T-cell (primary cell): ENCODE results near the gene LGR5. TPM values are rescaled to one million over a fixed set of nuclear protein-coding genes. Genes with fewer than 3 reads are reported as not detected.

Experiments
- ATAC-seq, 4 experiments: fragments of 200-7000 bp in 3 of 4; fragments of 150-1000 bp in 1 of 4; cut with Tn5 transposase; replicated peaks in 1 of 4; 1 replicate in 3 of 4; 2 replicates in 1 of 4; pipeline ENCODE4 v1.10.0; 2021; ENCODE audit warnings: moderate library complexity in 3 of 4, mild to moderate bottlenecking in 2 of 4, moderate number of reproducible peaks in 1 of 4
- CTCF ChIA-PET, 2 donors: fragments of 300-600 bp; sonication (Branson Sonifier 250); formaldehyde crosslinking; loops; one replicate each; lab custom pipeline; 2022; ENCODE audit warnings: antibody characterized with exemption in 2 of 2; lab: Charles Lee
- POLR2A ChIA-PET, 2 donors: fragments of 300-600 bp; sonication (Branson Sonifier 250); formaldehyde crosslinking; loops; one replicate each; lab custom pipeline; 2022; ENCODE audit warnings: antibody characterized with exemption in 2 of 2; lab: Charles Lee
- DNase-seq, 35 experiments: peaks; one replicate each; pipeline versions ENCODE4 v3.0.0 to v3.0.0-alpha.2; 2013 to 2023
- H3K27ac ChIP-seq: one replicate; pipeline ENCODE4 v1.5.1; 2013; ENCODE audit warnings: low read length
- H3K27me3 ChIP-seq, 2 experiments: replicated peaks in 1 of 2; 1 replicate in 1 of 2; 2 replicates in 1 of 2; pipeline versions ENCODE4 v1.6.1 to v1.7.0; 2013; ENCODE audit warnings: low read length in 1 of 2, mixed read lengths in 1 of 2; ENCODE audit not compliant: control insufficient read depth in 2 of 2, insufficient read depth in 2 of 2; ENCODE audit errors: extremely low read depth in 1 of 2
- H3K36me3 ChIP-seq, 2 donors: 1 replicate in 1 of 2; 2 replicates in 1 of 2; pipeline versions ENCODE4 v1.6.1 to v1.7.0; 2013; ENCODE audit warnings: low read length in 1 of 2; ENCODE audit not compliant: control insufficient read depth in 2 of 2, insufficient read depth in 1 of 2; ENCODE audit errors: extremely low read depth in 1 of 2
- H3K4me1 ChIP-seq, 2 experiments: 1 replicate in 1 of 2; 2 replicates in 1 of 2; pipeline versions ENCODE4 v1.6.1 to v1.7.0; 2013; ENCODE audit warnings: low read length in 2 of 2, mixed read lengths in 1 of 2; ENCODE audit not compliant: insufficient read depth in 2 of 2, control insufficient read depth in 1 of 2; ENCODE audit errors: extremely low read depth in 1 of 2
- H3K4me3 ChIP-seq, 2 donors: 1 replicate in 1 of 2; 2 replicates in 1 of 2; pipeline versions ENCODE4 v1.5.1 to v1.7.0; 2013; ENCODE audit warnings: mild to moderate bottlenecking in 2 of 2, low read length in 1 of 2, moderate library complexity in 1 of 2; ENCODE audit not compliant: control insufficient read depth in 1 of 2; ENCODE audit errors: extremely low read depth in 1 of 2
- H3K9me3 ChIP-seq: 2 replicates; pipeline ENCODE4 v1.7.0; 2013
- H3K27ac Mint-ChIP-seq, 2 donors: one replicate each; pipeline ENCODE4 v1.8.0; 2020 to 2021; ENCODE audit warnings: mild to moderate bottlenecking in 2 of 2, mixed read lengths in 2 of 2
- H3K27me3 Mint-ChIP-seq, 2 donors: one replicate each; pipeline ENCODE4 v1.8.0; 2021 to 2022; ENCODE audit warnings: mixed read lengths in 2 of 2
- H3K36me3 Mint-ChIP-seq: one replicate; pipeline ENCODE4 v1.8.0; 2021; ENCODE audit warnings: mixed read lengths
- H3K4me1 Mint-ChIP-seq, 3 donors: one replicate each; pipeline ENCODE4 v1.8.0; 2020 to 2022; ENCODE audit warnings: mixed read lengths in 3 of 3, mild to moderate bottlenecking in 1 of 3
- H3K4me3 Mint-ChIP-seq, 3 donors: one replicate each; pipeline ENCODE4 v1.8.0; 2020 to 2022; ENCODE audit warnings: mild to moderate bottlenecking in 3 of 3, mixed read lengths in 3 of 3, moderate library complexity in 3 of 3
- H3K9me3 Mint-ChIP-seq, 3 donors: one replicate each; pipeline ENCODE4 v1.8.0; 2020 to 2022; ENCODE audit warnings: mixed read lengths in 3 of 3
- WGBS: methylation state at CpG from one replicate; pipeline ENCODE4 v1.1.5; 2013; ENCODE audit warnings: missing lambda C conversion rate; ENCODE audit not compliant: insufficient coverage; 5-methylcytosine and 5-hydroxymethylcytosine counted together
- total RNA-seq, 35 experiments: library from RNA in 6 of 35; stranded (reverse) in 6 of 35; fragments of 120-200 nt in 1 of 35; gene quantifications; one replicate each; pipeline versions ENCODE4 v1.2.1 to v1.2.4 and lab custom pipeline; 2013 to 2026

The LGR5 gene
- total RNA-seq, 5 donors from 2014 or later (not counting 1 experiment from before 2014, with no cell fraction given): 0.25 TPM; not detected in 4

DNA sequence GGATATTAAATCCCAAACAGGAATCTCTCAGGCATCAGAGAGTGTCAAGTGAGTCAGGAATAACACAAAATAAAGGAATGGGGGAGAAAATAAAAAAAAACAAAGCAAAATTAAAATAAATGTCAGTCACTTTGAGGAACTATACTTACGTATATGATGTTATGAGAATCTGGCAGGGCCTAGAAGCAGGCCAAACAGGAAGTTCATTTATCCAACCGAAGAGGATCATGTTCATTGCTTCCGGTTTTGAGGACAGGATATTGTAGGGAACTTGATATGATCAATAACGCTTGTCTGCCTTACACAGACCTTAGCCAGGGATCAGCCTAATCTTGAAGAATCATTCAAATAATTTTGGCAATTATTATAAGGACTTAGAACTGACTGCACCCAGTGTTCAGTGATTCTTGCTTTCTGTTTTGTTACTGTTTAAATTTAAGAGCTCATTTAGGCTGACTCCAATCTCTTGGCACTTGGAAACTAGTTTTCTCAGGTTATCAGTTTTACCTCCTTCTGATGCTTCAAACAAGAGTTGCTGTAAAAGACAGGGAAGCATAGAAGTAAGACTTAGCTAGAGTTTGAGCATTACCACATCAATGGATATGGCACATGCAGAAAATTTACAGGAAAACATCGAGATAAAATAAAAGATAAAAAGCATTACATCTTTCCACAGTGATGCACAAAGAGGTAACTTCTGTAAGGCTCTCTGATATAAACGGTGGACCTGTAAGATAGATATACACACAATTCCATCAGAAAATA lies 170.6 kb downstream of the LGR5 start:
- peaks cover 4 to 72% of the 10 kb centered on the region in 2 donors for H3K36me3 ChIP-seq
- no CpG with 5 or more reads among the region's 6 CpGs for WGBS

DNA sequence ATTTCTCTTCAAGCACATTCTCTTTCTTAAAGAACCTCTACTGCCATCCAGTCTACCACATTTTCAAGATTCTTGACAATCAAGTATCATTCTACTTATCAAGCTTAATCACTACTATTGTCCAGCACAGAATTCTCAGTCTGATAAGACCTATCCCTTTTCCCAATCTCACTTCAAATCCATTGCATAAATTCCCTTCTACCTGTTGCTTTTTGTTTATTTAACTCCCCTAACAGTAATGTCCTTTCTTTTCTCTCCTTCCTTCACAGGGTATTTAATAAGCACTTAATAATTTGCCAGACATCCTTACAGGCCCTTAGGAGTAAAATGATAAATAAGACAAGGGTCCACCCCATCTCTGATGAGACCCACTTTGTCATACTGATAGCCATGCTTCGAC lies 182.3 kb downstream of the LGR5 start:
- ChIA-PET CTCF (interaction anchor here in 1 of 2 donors (1.8 kb wide), 1 partner anchor 15 kb away, joined by 4 read pairs; no protein-coding TSS in a partner anchor), POLR2A (no interaction called here)
- Histone ChIP-seq H3K4me1 (no peaks in the 10 kb centered on the region), H3K9me3 (no peaks in the 10 kb centered on the region), H3K4me3 (no peak overlapping the region), H3K36me3 (peaks cover 3 to 89% of the 10 kb centered on the region in 2 donors), H3K27ac (no peak overlapping the region), H3K27me3 (no peaks in the 10 kb centered on the region)
- Mint-ChIP-seq H3K27ac (peak overlapping the region; percentile 52 to 73), H3K9me3 (no peaks in the 10 kb centered on the region), H3K27me3 (no peaks in the 10 kb centered on the region), H3K4me3 (no peak overlapping the region), H3K36me3 (peaks cover 64% of the 10 kb centered on the region), H3K4me1 (peaks cover 27 to 36% (median 31%) of the 10 kb centered on the region in 3 donors)
- ATAC-seq: no peak
- WGBS: 100% methylated on average over 1 of the region's 1 CpG
- no peak for DNase-seq

More for the DNA sequence above, 170.6 kb downstream of the LGR5 start:
- POLR2A ChIA-PET: no interaction called here
- peaks cover 64% of the 10 kb centered on the region for H3K36me3 Mint-ChIP-seq
- peak in 3 of 4 experiments; percentile 57 to 70 (median 67) for ATAC-seq
- Histone ChIP-seq H3K4me3 (no peak overlapping the region), H3K27ac (peak overlapping the region; percentile 61), H3K4me1 (peaks cover 0 to 16% of the 10 kb centered on the region in 2 experiments), H3K27me3 (no peaks in the 10 kb centered on the region), H3K9me3 (no peaks in the 10 kb centered on the region)
- H3K4me1 Mint-ChIP-seq: peaks cover 20 to 25% (median 22%) of the 10 kb centered on the region in 3 donors
- H3K9me3 Mint-ChIP-seq: no peaks in the 10 kb centered on the region
- no peaks in the 10 kb centered on the region for H3K27me3 Mint-ChIP-seq
- H3K27ac Mint-ChIP-seq: peak overlapping the region; percentile 88 to 93
- CTCF ChIA-PET: interaction anchor here in 1 of 2 donors (0.8 kb wide), 1 partner anchor 137 kb away, joined by 4 read pairs; no protein-coding TSS in a partner anchor
- DNase-seq: peak in 1 of 35 experiments; percentile 32
- H3K4me3 Mint-ChIP-seq: peak overlapping the region in 1 of 3 donors; percentile 40

DNA sequence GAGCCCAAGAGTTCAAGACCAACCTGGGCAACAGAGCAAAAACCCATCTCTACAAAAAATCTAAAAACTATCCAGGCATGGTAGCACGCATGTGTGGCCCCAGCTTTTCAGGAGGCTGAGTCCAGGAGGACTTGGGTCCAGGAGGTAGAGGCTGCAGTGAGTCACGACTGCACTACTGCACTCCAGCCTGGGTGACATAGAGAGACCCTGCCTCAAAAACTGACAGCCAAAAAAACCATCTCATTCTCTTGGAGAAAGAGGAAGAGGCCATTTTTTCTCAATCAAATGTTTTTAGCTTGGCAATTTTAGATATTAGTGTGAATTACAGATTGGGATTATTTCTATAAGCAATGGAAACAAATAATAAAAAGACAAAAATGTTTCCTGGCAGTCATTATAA lies 185.9 kb downstream of the LGR5 start:
- Mint-ChIP-seq H3K4me1 (peaks cover 30 to 38% (median 31%) of the 10 kb centered on the region in 3 donors), H3K27me3 (no peaks in the 10 kb centered on the region), H3K36me3 (peaks cover 56% of the 10 kb centered on the region), H3K4me3 (no peak overlapping the region), H3K9me3 (no peaks in the 10 kb centered on the region), H3K27ac (peak overlapping the region in 1 of 2 donors; percentile 64)
- Histone ChIP-seq H3K36me3 (peaks cover 3 to 89% of the 10 kb centered on the region in 2 donors), H3K9me3 (no peaks in the 10 kb centered on the region), H3K4me1 (no peaks in the 10 kb centered on the region), H3K4me3 (no peak overlapping the region), H3K27ac (no peak overlapping the region), H3K27me3 (no peaks in the 10 kb centered on the region)
- DNase-seq (no peak), ATAC-seq (no peak)
- ChIA-PET POLR2A (interaction anchor here in 1 of 2 donors (0.6 kb wide), 1 partner anchor 13 kb away, joined by 3 read pairs; no protein-coding TSS in a partner anchor), CTCF (interaction anchor here (0.6 to 1.0 kb wide), 5 partner anchors 11 to 305 kb away, joined by 3 to 6 read pairs (median 4); no protein-coding TSS in a partner anchor)
- no CpG with 5 or more reads among the region's 2 CpGs for WGBS

DNA sequence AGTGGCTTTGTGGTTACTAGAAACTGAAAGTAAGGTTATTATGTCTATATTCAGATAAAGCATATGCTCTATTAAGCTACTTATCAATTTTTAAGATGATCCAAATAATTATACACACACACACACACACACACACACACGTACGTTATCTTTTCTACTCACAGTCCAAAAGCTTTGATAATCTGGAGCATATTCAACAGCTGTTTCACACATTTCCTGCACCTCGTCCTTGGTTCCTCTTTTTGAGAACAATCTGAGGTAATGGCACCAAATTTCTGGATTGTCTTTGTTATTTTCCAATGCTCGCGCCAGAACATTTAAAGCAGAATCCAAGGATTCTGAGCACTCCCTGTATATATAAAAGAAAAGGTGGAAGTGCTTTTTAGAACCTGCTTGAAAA lies 186.5 kb downstream of the LGR5 start:
- Histone ChIP-seq H3K9me3 (no peaks in the 10 kb centered on the region), H3K4me1 (no peaks in the 10 kb centered on the region), H3K4me3 (no peak overlapping the region), H3K27ac (no peak overlapping the region), H3K36me3 (peaks cover 3 to 88% of the 10 kb centered on the region in 2 donors), H3K27me3 (no peaks in the 10 kb centered on the region)
- ATAC-seq (no peak), DNase-seq (no peak)
- Mint-ChIP-seq H3K36me3 (peaks cover 53% of the 10 kb centered on the region), H3K4me3 (peak overlapping the region in 1 of 3 donors; percentile 14), H3K27ac (peak overlapping the region; percentile 75 to 85), H3K27me3 (no peaks in the 10 kb centered on the region), H3K9me3 (no peaks in the 10 kb centered on the region), H3K4me1 (peaks cover 24 to 32% (median 26%) of the 10 kb centered on the region in 3 donors)
- ChIA-PET POLR2A (interaction anchor here (0.6 to 1.2 kb wide), 3 partner anchors 12 to 218 kb away, joined by 3 to 4 read pairs (median 3); no protein-coding TSS in a partner anchor), CTCF (interaction anchor here (0.6 to 1.5 kb wide), 9 partner anchors 10 to 305 kb away, joined by 3 to 6 read pairs (median 3); partner anchors contain the start of gene TMEM19 (in 1 of the 2))
- whole genome bisulfite sequencing: 43% methylated on average over 3 of the region's 5 CpGs

DNA sequence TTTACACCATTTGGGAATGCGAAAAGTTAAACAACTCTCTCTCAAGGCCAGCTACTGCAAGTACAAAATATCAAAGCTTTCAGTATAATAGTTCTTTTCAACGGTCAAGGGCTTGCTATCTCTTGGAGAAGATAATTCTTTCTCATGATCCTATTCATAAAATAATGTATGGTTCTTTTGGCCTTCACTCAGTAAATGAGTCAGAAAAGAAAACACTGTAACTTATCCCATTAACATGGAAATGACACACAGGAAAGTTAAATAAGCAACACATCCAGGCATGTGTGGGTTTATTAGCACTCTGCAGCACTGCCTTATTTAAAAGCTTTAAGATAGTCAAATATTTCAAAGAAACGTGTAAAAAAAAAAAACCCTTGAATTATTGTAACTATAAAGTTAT lies 187.2 kb downstream of the LGR5 start:
- Histone ChIP-seq H3K9me3 (no peaks in the 10 kb centered on the region), H3K4me3 (no peak overlapping the region), H3K27ac (no peak overlapping the region), H3K36me3 (peaks cover 0 to 90% of the 10 kb centered on the region in 2 donors), H3K4me1 (no peaks in the 10 kb centered on the region), H3K27me3 (no peaks in the 10 kb centered on the region)
- H3K27me3 Mint-ChIP-seq: no peaks in the 10 kb centered on the region
- ATAC-seq: no peak
- 100% methylated on average over 1 of the region's 3 CpGs for WGBS
- H3K27ac Mint-ChIP-seq: peak overlapping the region; percentile 75 to 85
- H3K4me1 Mint-ChIP-seq: peaks cover 19 to 30% (median 23%) of the 10 kb centered on the region in 3 donors
- H3K9me3 Mint-ChIP-seq: no peaks in the 10 kb centered on the region
- CTCF ChIA-PET: interaction anchor here (0.6 to 2.5 kb wide), 8 partner anchors 10 to 254 kb away, joined by 3 to 11 read pairs (median 4); partner anchors contain the start of gene TMEM19 (in 1 of the 2)
- POLR2A ChIA-PET: interaction anchor here (0.6 to 1.2 kb wide), 2 partner anchors 22 to 217 kb away, joined by 3 to 4 read pairs; no protein-coding TSS in a partner anchor
- no peak overlapping the region for H3K4me3 Mint-ChIP-seq
- DNase-seq: no peak
- H3K36me3 Mint-ChIP-seq: peaks cover 47% of the 10 kb centered on the region

DNA sequence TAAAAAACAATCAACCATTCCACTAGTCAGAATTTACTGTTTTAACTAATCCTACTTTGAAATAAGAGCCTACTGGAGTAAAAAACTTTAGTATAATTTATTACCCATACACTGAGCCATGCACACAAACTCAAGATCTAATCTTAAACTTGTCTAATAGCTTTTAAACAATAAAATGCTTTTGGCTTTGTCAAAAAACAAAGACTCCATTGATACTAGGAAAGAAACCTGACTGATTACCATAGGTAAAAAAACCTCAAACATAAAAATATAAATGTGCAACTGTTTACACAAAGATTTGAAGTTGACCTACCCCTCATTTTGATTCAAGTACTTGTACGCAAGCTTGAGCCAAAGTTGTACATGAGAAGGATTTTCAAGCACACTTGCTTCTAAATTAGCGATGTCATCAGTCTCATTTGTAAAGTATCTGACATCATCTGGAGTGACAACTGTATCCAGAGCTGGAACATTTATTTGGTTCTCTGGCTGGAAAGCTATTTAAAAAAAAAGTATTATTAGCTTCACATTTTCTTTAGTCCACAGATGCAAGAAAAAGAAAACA lies 187.9 kb downstream of the LGR5 start:
- POLR2A ChIA-PET: interaction anchor here (0.6 to 0.7 kb wide), 2 partner anchors 10 kb away, joined by 3 read pairs; no protein-coding TSS in a partner anchor
- Histone ChIP-seq H3K36me3 (peaks cover 0 to 89% of the 10 kb centered on the region in 2 donors), H3K9me3 (no peaks in the 10 kb centered on the region), H3K27ac (no peak overlapping the region), H3K27me3 (no peaks in the 10 kb centered on the region), H3K4me1 (no peaks in the 10 kb centered on the region), H3K4me3 (no peak overlapping the region)
- peaks cover 46% of the 10 kb centered on the region for H3K36me3 Mint-ChIP-seq
- no peak overlapping the region for H3K4me3 Mint-ChIP-seq
- peak overlapping the region in 1 of 2 donors; percentile 48 for H3K27ac Mint-ChIP-seq
- no peaks in the 10 kb centered on the region for H3K27me3 Mint-ChIP-seq
- 92% methylated on average over 2 of the region's 2 CpGs for WGBS
- no peak for DNase-seq
- ATAC-seq: no peak
- CTCF ChIA-PET: interaction anchor here (0.6 to 2.5 kb wide), 6 partner anchors 9 to 124 kb away, joined by 3 to 11 read pairs (median 4); partner anchors contain the start of gene TMEM19 (in 1 of the 2)
- H3K4me1 Mint-ChIP-seq: peaks cover 11 to 26% (median 21%) of the 10 kb centered on the region in 3 donors
- H3K9me3 Mint-ChIP-seq: no peaks in the 10 kb centered on the region
